OCI-LY1 (cell line): ENCODE data around the gene NOTCH2.

Source experiments
- H2AFZ ChIP-seq: fragments of 200-600 bp; sonication (generic), shearing (Covaris generic); 2 replicates; pipeline ENCODE4 v1.6.0; 2014; ENCODE audit warnings: antibody characterized with exemption, mild to moderate bottlenecking, low read length
- H3F3A ChIP-seq: fragments of 200-600 bp; sonication (generic), shearing (Covaris generic); 2 replicates; pipeline ENCODE4 v1.6.0; 2014; ENCODE audit warnings: mild to moderate bottlenecking, antibody characterized with exemption, low read length, moderate library complexity; ENCODE audit not compliant: insufficient read depth
- H3K27ac ChIP-seq: fragments of 200-600 bp; sonication (generic); 2 replicates; pipeline ENCODE4 v1.5.1; 2014; ENCODE audit warnings: low read length, mixed run types, mild to moderate bottlenecking, low read depth; ENCODE audit not compliant: poor library complexity, severe bottlenecking
- H3K27me3 ChIP-seq: fragments of 200-600 bp; sonication (generic); 2 replicates; pipeline ENCODE4 v1.6.0; 2014; ENCODE audit warnings: antibody characterized with exemption, mild to moderate bottlenecking, low read length, moderate library complexity; ENCODE audit not compliant: insufficient read depth
- H3K36me3 ChIP-seq: fragments of 200-600 bp; sonication (generic); 2 replicates; pipeline ENCODE4 v1.6.1; 2014; ENCODE audit warnings: mild to moderate bottlenecking, antibody characterized with exemption, low read length, moderate library complexity, mixed read lengths; ENCODE audit not compliant: insufficient read depth
- H3K4me1 ChIP-seq: fragments of 200-600 bp; sonication (generic); 2 replicates; pipeline ENCODE4 v1.5.1; 2014; ENCODE audit warnings: mild to moderate bottlenecking, low read length, moderate library complexity; ENCODE audit not compliant: insufficient read depth, severe bottlenecking
- H3K4me2 ChIP-seq: fragments of 200-600 bp; sonication (generic), shearing (Covaris generic); 2 replicates; pipeline ENCODE4 v1.6.1; 2014; ENCODE audit warnings: low read length
- H3K4me3 ChIP-seq: fragments of 200-600 bp; sonication (generic); 2 replicates; pipeline ENCODE4 v1.5.1; 2014; ENCODE audit warnings: low read length, low read depth, mild to moderate bottlenecking, mixed read lengths; ENCODE audit not compliant: poor library complexity, severe bottlenecking
- H3K79me2 ChIP-seq: fragments of 200-600 bp; shearing (Covaris generic); 2 replicates; pipeline ENCODE4 v1.6.1; 2016; ENCODE audit warnings: mixed run types, low read length, mixed read lengths; ENCODE audit not compliant: insufficient read depth
- H3K9ac ChIP-seq: fragments of 200-600 bp; sonication (generic), shearing (Covaris generic); 2 replicates; pipeline ENCODE4 v1.6.1; 2014; ENCODE audit warnings: mild to moderate bottlenecking, low read length, mixed read lengths
- H3K9me2 ChIP-seq: fragments of 200-600 bp; sonication (generic), shearing (Covaris generic); 2 replicates; pipeline ENCODE4 v1.6.1; 2014; ENCODE audit warnings: low read depth, mild to moderate bottlenecking, low read length, mixed read lengths
- H3K9me3 ChIP-seq: fragments of 200-600 bp; shearing (Covaris generic); 2 replicates; pipeline ENCODE4 v1.6.1; 2014; ENCODE audit warnings: low read length, mixed read lengths
- H4K20me1 ChIP-seq: fragments of 200-600 bp; sonication (generic), shearing (Covaris generic); 2 replicates; pipeline ENCODE4 v1.6.0; 2016; ENCODE audit warnings: mild to moderate bottlenecking, low read length; ENCODE audit not compliant: insufficient read depth
- CTCF ChIP-seq: fragments of 200-600 bp; sonication (generic), shearing (Covaris generic); IDR thresholded peaks from 2 replicates; pipeline ENCODE4 v1.5.1; 2017; ENCODE audit warnings: mild to moderate bottlenecking, antibody characterized with exemption, low read length, moderate library complexity, mixed read lengths
- EZH2 ChIP-seq: fragments of 200-600 bp; sonication (generic), shearing (Covaris generic); IDR thresholded peaks from 2 replicates; pipeline ENCODE4 v1.8.0; 2017; ENCODE audit warnings: borderline replicate concordance, mixed run types, mild to moderate bottlenecking, antibody characterized with exemption, low read length, moderate library complexity, mixed read lengths

The NOTCH2 gene

GRCh38 chr1:119966020-119966419 lies 103.4 kb downstream of the NOTCH2 start:
- H3K27ac ChIP-seq, result no peak overlapping the region
- H3K9ac ChIP-seq, result no peak overlapping the region
- no peak overlapping the region for H3K4me3 ChIP-seq
- H3K4me1 ChIP-seq, result no peaks in the 10 kb centered on the region
- H3K79me2 ChIP-seq, result no peaks in the 10 kb centered on the region
- peaks cover 33% of the 10 kb centered on the region; the same call in 1 of the 2 replicates for H3K36me3 ChIP-seq
- no peak overlapping the region for H2AFZ ChIP-seq
- no peaks in the 10 kb centered on the region for H3F3A ChIP-seq
- no peaks in the 10 kb centered on the region for H3K9me2 ChIP-seq
- H3K9me3 ChIP-seq, result no peaks in the 10 kb centered on the region
- H3K27me3 ChIP-seq, result no peaks in the 10 kb centered on the region
- no peak overlapping the region for H3K4me2 ChIP-seq
- no peaks in the 10 kb centered on the region for H4K20me1 ChIP-seq
- no peak for TF ChIP-seq EZH2
- TF ChIP-seq CTCF, result no peak

- peaks cover 33% of the 10 kb centered on the region; the same call in 1 of the 2 replicates for H3K36me3 ChIP-seq
- no peak overlapping the region for H3K4me2 ChIP-seq
- H3K4me3 ChIP-seq, result no peak overlapping the region
- H3K9me2 ChIP-seq, result no peaks in the 10 kb centered on the region
- no peaks in the 10 kb centered on the region for H3K4me1 ChIP-seq
- H3K27me3 ChIP-seq, result no peaks in the 10 kb centered on the region
- H3K9me3 ChIP-seq, result no peaks in the 10 kb centered on the region
- no peak overlapping the region for H2AFZ ChIP-seq
- H3K9ac ChIP-seq, result no peak overlapping the region
- no peaks in the 10 kb centered on the region for H3F3A ChIP-seq
- TF ChIP-seq CTCF (no peak), EZH2 (no peak)
- H3K27ac ChIP-seq, result no peak overlapping the region
- H3K79me2 ChIP-seq, result no peaks in the 10 kb centered on the region
- H4K20me1 ChIP-seq, result no peaks in the 10 kb centered on the region
Measured at GRCh38 chr1:119964673-119965363, 104.6 kb downstream of the NOTCH2 start.

GRCh38 chr1:119962296-119962968 lies 107.0 kb downstream of the NOTCH2 start:
- no peak overlapping the region for H3K4me2 ChIP-seq
- no peaks in the 10 kb centered on the region for H4K20me1 ChIP-seq
- no peaks in the 10 kb centered on the region for H3K9me3 ChIP-seq
- peaks cover 26% of the 10 kb centered on the region; the same call in 1 of the 2 replicates for H3K36me3 ChIP-seq
- H3K9me2 ChIP-seq, result no peaks in the 10 kb centered on the region
- no peaks in the 10 kb centered on the region for H3K4me1 ChIP-seq
- no peak overlapping the region for H3K9ac ChIP-seq
- no peak overlapping the region for H2AFZ ChIP-seq
- no peaks in the 10 kb centered on the region for H3F3A ChIP-seq
- H3K79me2 ChIP-seq, result no peaks in the 10 kb centered on the region
- no peak overlapping the region for H3K4me3 ChIP-seq
- H3K27me3 ChIP-seq, result no peaks in the 10 kb centered on the region
- no peak overlapping the region for H3K27ac ChIP-seq
- TF ChIP-seq CTCF (no peak), EZH2 (no peak)
